Left lung (tissue), 10 donors: ENCODE results near the gene VMP1. TPM values are rescaled to one million over a fixed set of nuclear protein-coding genes. Genes with fewer than 3 reads are reported as not detected.

Experiments
- ATAC-seq: fragments of 200-7000 bp; cut with Tn5 transposase; one replicate; pipeline ENCODE4 v1.9.1; 2020; ENCODE audit warnings: moderate library complexity
- DNase-seq, 4 donors: peaks; one replicate each; pipeline ENCODE4 v3.0.0-alpha.2; 2013 to 2020
- H3K27ac ChIP-seq, 2 donors: fragments of 200-600 bp; sonication (generic) in 1 of 2; one replicate each; pipeline versions ENCODE4 v1.5.0 to v1.8.0; 2020 to 2021
- H3K27me3 ChIP-seq, 2 donors: fragments of 200-600 bp; sonication (generic) in 1 of 2; one replicate each; pipeline versions ENCODE4 v1.5.0 to v1.8.0; 2020 to 2021
- H3K36me3 ChIP-seq, 2 donors: fragments of 200-600 bp; sonication (generic) in 1 of 2; one replicate each; pipeline versions ENCODE4 v1.5.0 to v1.8.0; 2020 to 2021
- H3K4me1 ChIP-seq, 2 donors: fragments of 200-600 bp; one replicate each; pipeline ENCODE4 v1.8.0; 2021
- H3K4me3 ChIP-seq, 2 donors: fragments of 200-600 bp; sonication (generic) in 1 of 2; one replicate each; pipeline versions ENCODE4 v1.5.0 to v1.8.0; 2020 to 2021; ENCODE audit warnings: mild to moderate bottlenecking in 1 of 2
- H3K9me3 ChIP-seq, 2 donors: fragments of 200-600 bp; sonication (generic) in 1 of 2; one replicate each; pipeline versions ENCODE4 v1.5.0 to v1.8.0; 2020 to 2021
- CTCF ChIP-seq, 2 donors: fragments of 200-600 bp; sonication (generic) in 1 of 2; IDR thresholded peaks; one replicate each; pipeline versions ENCODE4 v1.5.0 to v1.8.0; 2021; ENCODE audit warnings: antibody characterized with exemption in 2 of 2
- intact Hi-C, 2 donors: fragments of 100-400 bp; cut with DNase I; formaldehyde crosslinking; loops; one replicate each; pipeline versions ENCODE4 v1.11.2 to v1.14.2; 2022
- polyA plus RNA-seq, 6 donors: library from polyadenylated mRNA; unstranded; fragments of 120-200 nt; gene quantifications; one replicate each; pipeline ENCODE4 v1.2.1, GENCODE V29; 2013; ENCODE audit not compliant: insufficient read length in 6 of 6
- total RNA-seq, 2 donors: library from RNA; stranded (reverse); fragmentation: NEBNext Ultra II Directional; extraction: Animal tissue kit (Norgen Biotek cat#: 25700); gene quantifications; one replicate each; pipeline ENCODE4 v1.2.1, GENCODE V29; 2021
- donor health status: DM: no; HTN: yes; CAD: no.
- donor health status: DM: no; HTN: no; CAD: no.

The VMP1 gene
- total and polyA plus RNA-seq, 8 donors: 98.2 to 343 (median 127) TPM

- peaks cover 0 to 25% of the 10 kb centered on the region in 2 donors for H3K36me3 ChIP-seq
- ATAC-seq (no peak), DNase-seq (no peak)
- TF ChIP-seq CTCF (IDR thresholded peaks at IDR 0.05): no peak
- no peaks in the 10 kb centered on the region for H3K27me3 ChIP-seq
- peak overlapping the region; percentile 51 to 59 for H3K27ac ChIP-seq
- H3K4me1 ChIP-seq: peaks cover 31 to 76% of the 10 kb centered on the region in 2 donors
- intact Hi-C loops: no loop called here
- H3K9me3 ChIP-seq: no peaks in the 10 kb centered on the region
- H3K4me3 ChIP-seq: no peak overlapping the region
Observed at GRCh38 chr17:59766491-59766890, 59.0 kb downstream of the VMP1 start.

GRCh38 chr17:59767176-59767575, 59.7 kb downstream of the VMP1 start:
- Histone ChIP-seq H3K4me3 (no peak overlapping the region), H3K27ac (peak overlapping the region; percentile 51 to 59), H3K4me1 (peaks cover 24 to 70% of the 10 kb centered on the region in 2 donors), H3K27me3 (no peaks in the 10 kb centered on the region), H3K36me3 (peaks cover 0 to 25% of the 10 kb centered on the region in 2 donors), H3K9me3 (no peaks in the 10 kb centered on the region)
- intact Hi-C loops: no loop called here
- DNase-seq (no peak), ATAC-seq (no peak)
- no peak for TF ChIP-seq CTCF (IDR thresholded peaks at IDR 0.05)

GRCh38 chr17:59769887-59770286, 62.4 kb downstream of the VMP1 start:
- intact Hi-C loops: no loop called here
- Histone ChIP-seq H3K4me3 (no peak overlapping the region), H3K36me3 (peaks cover 0 to 45% of the 10 kb centered on the region in 2 donors), H3K4me1 (peaks cover 13 to 52% of the 10 kb centered on the region in 2 donors), H3K27me3 (no peaks in the 10 kb centered on the region), H3K27ac (peak overlapping the region; percentile 57 to 76), H3K9me3 (no peaks in the 10 kb centered on the region)
- DNase-seq: no peak
- ATAC-seq: peak; percentile 67
- no peak for TF ChIP-seq CTCF (IDR thresholded peaks at IDR 0.05)

- H3K36me3 ChIP-seq: peaks cover 0 to 48% of the 10 kb centered on the region in 2 donors
- intact Hi-C loops: no loop called here
Observed at GRCh38 chr17:59771093-59771492, 63.6 kb downstream of the VMP1 start.

GRCh38 chr17:59775786-59776350, 68.4 kb downstream of the VMP1 start:
- no peaks in the 10 kb centered on the region for H3K9me3 ChIP-seq
- DNase-seq (no peak), ATAC-seq (no peak)
- peaks cover 0 to 14% of the 10 kb centered on the region in 2 donors for H3K4me1 ChIP-seq
- no peak overlapping the region for H3K4me3 ChIP-seq
- H3K27me3 ChIP-seq: no peaks in the 10 kb centered on the region
- TF ChIP-seq CTCF (IDR thresholded peaks at IDR 0.05): no peak
- H3K36me3 ChIP-seq: peaks cover 0 to 62% of the 10 kb centered on the region in 2 donors
- no peak overlapping the region for H3K27ac ChIP-seq
- intact Hi-C loops: no loop called here

More at GRCh38 chr17:59771093-59771492, 63.6 kb downstream of the VMP1 start:
- Histone ChIP-seq H3K4me3 (no peak overlapping the region), H3K9me3 (no peaks in the 10 kb centered on the region), H3K4me1 (peaks cover 13 to 52% of the 10 kb centered on the region in 2 donors), H3K27me3 (no peaks in the 10 kb centered on the region), H3K27ac (peak overlapping the region in 1 of 2 donors; percentile 76)
- no peak for ATAC-seq
- no peak for TF ChIP-seq CTCF (IDR thresholded peaks at IDR 0.05)
- no peak for DNase-seq
